ENCODE data around the gene SCG3. TPM values are rescaled to one million over a fixed set of nuclear protein-coding genes. Genes with fewer than 3 reads are reported as not detected.

The SCG3 gene
- total and polyA plus RNA-seq, 4 donors, result 0.14 to 1.3 (median 0.26) TPM

- Histone ChIP-seq H3K36me3 (ENCODE audit: control insufficient read depth in 4 of 4, insufficient read depth in 4 of 4, low read length in 4 of 4) (no peaks in the 10 kb centered on the region), H3K4me3 (no peak overlapping the region), H3K9me3 (ENCODE audit: control insufficient read depth in 4 of 4, insufficient read depth in 3 of 4, low read length in 3 of 4) (no peaks in the 10 kb centered on the region), H3K4me1 (ENCODE audit: control insufficient read depth in 5 of 5, insufficient read depth in 5 of 5, low read length in 5 of 5) (no peaks in the 10 kb centered on the region), H3K27ac (ENCODE audit: low read depth in 1 of 2, low read length in 1 of 2) (no peak overlapping the region), H3K27me3 (ENCODE audit: control insufficient read depth in 3 of 3, insufficient read depth in 3 of 3, low read length in 2 of 3) (peaks cover 0 to 7% (median 0%) of the 10 kb centered on the region in 3 donors), H3K9ac (ENCODE audit: insufficient read depth in 1 of 2, low read length in 2 of 2) (no peak overlapping the region)
- TF ChIP-seq, protein P1, sequence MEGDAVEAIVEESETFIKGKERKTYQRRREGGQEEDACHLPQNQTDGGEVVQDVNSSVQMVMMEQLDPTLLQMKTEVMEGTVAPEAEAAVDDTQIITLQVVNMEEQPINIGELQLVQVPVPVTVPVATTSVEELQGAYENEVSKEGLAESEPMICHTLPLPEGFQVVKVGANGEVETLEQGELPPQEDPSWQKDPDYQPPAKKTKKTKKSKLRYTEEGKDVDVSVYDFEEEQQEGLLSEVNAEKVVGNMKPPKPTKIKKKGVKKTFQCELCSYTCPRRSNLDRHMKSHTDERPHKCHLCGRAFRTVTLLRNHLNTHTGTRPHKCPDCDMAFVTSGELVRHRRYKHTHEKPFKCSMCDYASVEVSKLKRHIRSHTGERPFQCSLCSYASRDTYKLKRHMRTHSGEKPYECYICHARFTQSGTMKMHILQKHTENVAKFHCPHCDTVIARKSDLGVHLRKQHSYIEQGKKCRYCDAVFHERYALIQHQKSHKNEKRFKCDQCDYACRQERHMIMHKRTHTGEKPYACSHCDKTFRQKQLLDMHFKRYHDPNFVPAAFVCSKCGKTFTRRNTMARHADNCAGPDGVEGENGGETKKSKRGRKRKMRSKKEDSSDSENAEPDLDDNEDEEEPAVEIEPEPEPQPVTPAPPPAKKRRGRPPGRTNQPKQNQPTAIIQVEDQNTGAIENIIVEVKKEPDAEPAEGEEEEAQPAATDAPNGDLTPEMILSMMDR (IDR thresholded peaks at IDR 0.05; ENCODE audit: control extremely low read depth, extremely low read depth), result no peak
- DNase-seq, result no peak
- WGBS, 2 donors, result 38 to 45% methylated on average over 9 of the region's 9 CpGs
- no peak for ATAC-seq (ENCODE audit: insufficient read depth, low FRiP score)
Measured at GRCh38 chr15:51672155-51672687, 9.1 kb upstream of the SCG3 start.

- TF ChIP-seq, protein P1 (IDR thresholded peaks at IDR 0.05; ENCODE audit: control extremely low read depth, extremely low read depth), result no peak
- Histone ChIP-seq H3K27me3 (ENCODE audit: control insufficient read depth in 3 of 3, insufficient read depth in 3 of 3, low read length in 2 of 3) (peaks cover 0 to 6% (median 0%) of the 10 kb centered on the region in 3 donors), H3K27ac (ENCODE audit: low read depth in 1 of 2, low read length in 1 of 2) (no peak overlapping the region)
Measured at GRCh38 chr15:51672913-51673857, 8.1 kb upstream of the SCG3 start.

GRCh38 chr15:51675234-51675633, 6.1 kb upstream of the SCG3 start:
- TF ChIP-seq, protein P1 (IDR thresholded peaks at IDR 0.05; ENCODE audit: control extremely low read depth, extremely low read depth), result no peak
- 45 to 54% methylated on average over 1 of the region's 1 CpG for WGBS, 2 donors

More at GRCh38 chr15:51672913-51673857, 8.1 kb upstream of the SCG3 start:
- Histone ChIP-seq H3K36me3 (ENCODE audit: control insufficient read depth in 4 of 4, insufficient read depth in 4 of 4, low read length in 4 of 4) (no peaks in the 10 kb centered on the region), H3K4me1 (ENCODE audit: control insufficient read depth in 5 of 5, insufficient read depth in 5 of 5, low read length in 5 of 5) (no peaks in the 10 kb centered on the region), H3K9ac (ENCODE audit: insufficient read depth in 1 of 2, low read length in 2 of 2) (no peak overlapping the region), H3K9me3 (ENCODE audit: control insufficient read depth in 4 of 4, insufficient read depth in 3 of 4, low read length in 3 of 4) (no peaks in the 10 kb centered on the region), H3K4me3 (no peak overlapping the region)
- ATAC-seq (ENCODE audit: insufficient read depth, low FRiP score), result no peak
- 56 to 76% methylated on average over 2 of the region's 2 CpGs for WGBS, 2 donors
- no peak for DNase-seq

More at GRCh38 chr15:51675234-51675633, 6.1 kb upstream of the SCG3 start:
- Histone ChIP-seq H3K4me1 (ENCODE audit: control insufficient read depth in 5 of 5, insufficient read depth in 5 of 5, low read length in 5 of 5) (no peaks in the 10 kb centered on the region), H3K4me3 (no peak overlapping the region), H3K9me3 (ENCODE audit: control insufficient read depth in 4 of 4, insufficient read depth in 3 of 4, low read length in 3 of 4) (no peaks in the 10 kb centered on the region), H3K27me3 (ENCODE audit: control insufficient read depth in 3 of 3, insufficient read depth in 3 of 3, low read length in 2 of 3) (peaks cover 0 to 1% (median 0%) of the 10 kb centered on the region in 3 donors), H3K9ac (ENCODE audit: insufficient read depth in 1 of 2, low read length in 2 of 2) (no peak overlapping the region), H3K36me3 (ENCODE audit: control insufficient read depth in 4 of 4, insufficient read depth in 4 of 4, low read length in 4 of 4) (no peaks in the 10 kb centered on the region), H3K27ac (ENCODE audit: low read depth in 1 of 2, low read length in 1 of 2) (no peak overlapping the region)
- DNase-seq, result no peak
- no peak for ATAC-seq (ENCODE audit: insufficient read depth, low FRiP score)

All from lung (tissue), 12 donors.